H1 (cell line): ENCODE measurements around the gene ZNF700.

ENCODE experiments used
- CHD1 ChIP-seq: IDR thresholded peaks from 2 replicates; pipeline ENCODE4 v1.6.1; 2012; ENCODE audit warnings: low read depth, low read length, improper control_type of control experiment
- CTCF ChIP-seq, 3 experiments: IDR thresholded peaks; 1 replicate in 2 of 3; 2 replicates in 1 of 3; pipeline versions ENCODE4 v1.5.1 to v1.6.1; 2011; ENCODE audit warnings: low read length in 3 of 3, mild to moderate bottlenecking in 3 of 3, inconsistent platforms in 2 of 3, low read depth in 1 of 3, moderate library complexity in 1 of 3; ENCODE audit not compliant: insufficient read depth in 1 of 3; ENCODE audit errors: control extremely low read depth in 1 of 3
- MAX ChIP-seq: IDR thresholded peaks from 2 replicates; pipeline ENCODE4 v1.6.1; 2012; ENCODE audit warnings: inconsistent platforms
- POLR2A ChIP-seq, 2 experiments: IDR thresholded peaks; 1 replicate in 1 of 2; 2 replicates in 1 of 2; pipeline ENCODE4 v1.6.1; 2011; ENCODE audit warnings: low read depth in 2 of 2, low read length in 2 of 2, mild to moderate bottlenecking in 2 of 2; ENCODE audit errors: control extremely low read depth in 1 of 2

- TF ChIP-seq CTCF (IDR thresholded peaks at IDR 0.05; ENCODE audit: control extremely low read depth in 1 of 3, insufficient read depth in 1 of 3, low read depth in 1 of 3, low read length in 3 of 3): no peak
- TF ChIP-seq POLR2A (IDR thresholded peaks at IDR 0.05; ENCODE audit: control extremely low read depth in 1 of 2, low read depth in 2 of 2, low read length in 2 of 2): no peak
- TF ChIP-seq MAX: no peak
- TF ChIP-seq CHD1: no peak
These were observed 17.3 kb downstream of the ZNF700 start for GRCh38 chr19:11942008-11942842.
